HUES48 (cell line): ENCODE measurements around the gene SRXN1.

Experiments used
- H3K27ac ChIP-seq: one replicate; pipeline ENCODE4 v1.7.0; 2013; ENCODE audit warnings: low read depth, low read length, inconsistent platforms
- H3K27me3 ChIP-seq: 2 replicates; pipeline ENCODE4 v1.6.1; 2013; ENCODE audit warnings: mild to moderate bottlenecking, low read length; ENCODE audit not compliant: control insufficient read depth, insufficient read depth
- H3K36me3 ChIP-seq: 2 replicates; pipeline ENCODE4 v1.6.1; 2013; ENCODE audit warnings: low read length; ENCODE audit not compliant: control insufficient read depth, insufficient read depth
- H3K4me1 ChIP-seq: 2 replicates; pipeline ENCODE4 v1.6.1; 2013; ENCODE audit warnings: mild to moderate bottlenecking, low read length; ENCODE audit not compliant: control insufficient read depth, insufficient read depth
- H3K4me3 ChIP-seq: 2 replicates; pipeline ENCODE4 v1.5.1; 2013; ENCODE audit warnings: mild to moderate bottlenecking, low read depth, low read length
- H3K9ac ChIP-seq: 2 replicates; pipeline ENCODE4 v1.6.1; 2013; ENCODE audit warnings: mild to moderate bottlenecking, low read depth, low read length, moderate library complexity
- H3K9me3 ChIP-seq: 2 replicates; pipeline ENCODE4 v1.6.1; 2013; ENCODE audit warnings: low read length; ENCODE audit not compliant: control insufficient read depth, insufficient read depth

Gene SRXN1

GRCh38 chr20:689348-689747 is 36.3 kb upstream of the SRXN1 start:
- H3K9ac ChIP-seq = no peak overlapping the region
- H3K27ac ChIP-seq = no peak overlapping the region
- H3K9me3 ChIP-seq = no peaks in the 10 kb centered on the region
- H3K27me3 ChIP-seq = no peaks in the 10 kb centered on the region
- H3K4me1 ChIP-seq = peaks cover 10% of the 10 kb centered on the region; the same call in 1 of the 2 replicates
- no peak overlapping the region for H3K4me3 ChIP-seq
- H3K36me3 ChIP-seq = no peaks in the 10 kb centered on the region

GRCh38 chr20:688809-689212 is 35.8 kb upstream of the SRXN1 start:
- Histone ChIP-seq H3K36me3 (no peaks in the 10 kb centered on the region), H3K9me3 (no peaks in the 10 kb centered on the region), H3K27me3 (no peaks in the 10 kb centered on the region), H3K4me3 (no peak overlapping the region), H3K27ac (no peak overlapping the region), H3K4me1 (peaks cover 10% of the 10 kb centered on the region; the same call in 1 of the 2 replicates), H3K9ac (no peak overlapping the region)

GRCh38 chr20:687468-688203 is 34.6 kb upstream of the SRXN1 start:
- Histone ChIP-seq H3K27ac (no peak overlapping the region), H3K4me3 (no peak overlapping the region), H3K4me1 (peaks cover 10% of the 10 kb centered on the region; the same call in 1 of the 2 replicates), H3K9me3 (no peaks in the 10 kb centered on the region), H3K27me3 (no peaks in the 10 kb centered on the region), H3K36me3 (no peaks in the 10 kb centered on the region), H3K9ac (no peak overlapping the region)

- no peaks in the 10 kb centered on the region for H3K27me3 ChIP-seq
- H3K9ac ChIP-seq = no peak overlapping the region
- peaks cover 10% of the 10 kb centered on the region; the same call in 1 of the 2 replicates for H3K4me1 ChIP-seq
- H3K9me3 ChIP-seq = no peaks in the 10 kb centered on the region
- H3K27ac ChIP-seq = no peak overlapping the region
- H3K36me3 ChIP-seq = no peaks in the 10 kb centered on the region
- no peak overlapping the region for H3K4me3 ChIP-seq
Measured at GRCh38 chr20:684676-685319, 31.8 kb upstream of the SRXN1 start.

GRCh38 chr20:682123-682522 is 29.1 kb upstream of the SRXN1 start:
- H3K27me3 ChIP-seq = peaks cover 14% of the 10 kb centered on the region
- no peaks in the 10 kb centered on the region for H3K36me3 ChIP-seq
- H3K9me3 ChIP-seq = no peaks in the 10 kb centered on the region
- H3K4me1 ChIP-seq = no peaks in the 10 kb centered on the region
- no peak overlapping the region for H3K4me3 ChIP-seq
- no peak overlapping the region for H3K27ac ChIP-seq
- no peak overlapping the region for H3K9ac ChIP-seq

- H3K36me3 ChIP-seq = no peaks in the 10 kb centered on the region
Measured at GRCh38 chr20:680638-681187, 27.7 kb upstream of the SRXN1 start.

GRCh38 chr20:677957-678356 is 25.0 kb upstream of the SRXN1 start:
- Histone ChIP-seq H3K36me3 (no peaks in the 10 kb centered on the region), H3K9me3 (no peaks in the 10 kb centered on the region), H3K27me3 (peaks cover 52% of the 10 kb centered on the region), H3K27ac (no peak overlapping the region), H3K4me3 (no peak overlapping the region), H3K9ac (no peak overlapping the region), H3K4me1 (peaks cover 13% of the 10 kb centered on the region)

More at GRCh38 chr20:680638-681187, 27.7 kb upstream of the SRXN1 start:
- Histone ChIP-seq H3K4me3 (no peak overlapping the region), H3K4me1 (peaks cover 5% of the 10 kb centered on the region), H3K9ac (no peak overlapping the region), H3K9me3 (no peaks in the 10 kb centered on the region), H3K27ac (no peak overlapping the region), H3K27me3 (peaks cover 28% of the 10 kb centered on the region)

- Histone ChIP-seq H3K9me3 (no peaks in the 10 kb centered on the region), H3K4me1 (peaks cover 16% of the 10 kb centered on the region), H3K4me3 (peak overlapping the region; percentile 56), H3K9ac (no peak overlapping the region), H3K36me3 (no peaks in the 10 kb centered on the region), H3K27ac (no peak overlapping the region), H3K27me3 (peaks cover 52% of the 10 kb centered on the region)
Measured at GRCh38 chr20:676967-677366, 24.0 kb upstream of the SRXN1 start.

- Histone ChIP-seq H3K4me3 (peak overlapping the region; percentile 56), H3K27ac (no peak overlapping the region), H3K4me1 (peaks cover 16% of the 10 kb centered on the region), H3K27me3 (peaks cover 52% of the 10 kb centered on the region), H3K9me3 (no peaks in the 10 kb centered on the region), H3K9ac (no peak overlapping the region), H3K36me3 (no peaks in the 10 kb centered on the region)
Measured at GRCh38 chr20:676315-676937, 23.4 kb upstream of the SRXN1 start.

- Histone ChIP-seq H3K9me3 (no peaks in the 10 kb centered on the region), H3K4me3 (peak within 1 kb of the TSS; percentile 56), H3K9ac (no peak within 1 kb of the TSS), H3K27me3 (peaks cover 52% of the 10 kb centered on the region), H3K4me1 (peaks cover 16% of the 10 kb centered on the region), H3K27ac (no peak within 1 kb of the TSS), H3K36me3 (no peaks in the 10 kb centered on the region)
Measured at GRCh38 chr20:675453-676314, 22.7 kb upstream of the SRXN1 start, which contains the start of gene SCRT2. SCRT2 (minus strand) TSS chr20:675802; CDS start chr20:675601, 201 bp downstream.
